RKO (cell line): ENCODE measurements around the gene GAL3ST2.
A peak's percentile ranks its signal among the peaks of the same experiment; 100 is the strongest.
"Not testable (repeated sequence)": the region's sequence is repeated elsewhere in the genome, so short reads cannot be mapped to it uniquely, and the experiment has no call there.

Source experiments
- DNase-seq: peaks from one replicate; pipeline ENCODE4 v3.0.0-alpha.2; 2016; ENCODE audit warnings: low spot score

GAL3ST2 gene

DNA sequence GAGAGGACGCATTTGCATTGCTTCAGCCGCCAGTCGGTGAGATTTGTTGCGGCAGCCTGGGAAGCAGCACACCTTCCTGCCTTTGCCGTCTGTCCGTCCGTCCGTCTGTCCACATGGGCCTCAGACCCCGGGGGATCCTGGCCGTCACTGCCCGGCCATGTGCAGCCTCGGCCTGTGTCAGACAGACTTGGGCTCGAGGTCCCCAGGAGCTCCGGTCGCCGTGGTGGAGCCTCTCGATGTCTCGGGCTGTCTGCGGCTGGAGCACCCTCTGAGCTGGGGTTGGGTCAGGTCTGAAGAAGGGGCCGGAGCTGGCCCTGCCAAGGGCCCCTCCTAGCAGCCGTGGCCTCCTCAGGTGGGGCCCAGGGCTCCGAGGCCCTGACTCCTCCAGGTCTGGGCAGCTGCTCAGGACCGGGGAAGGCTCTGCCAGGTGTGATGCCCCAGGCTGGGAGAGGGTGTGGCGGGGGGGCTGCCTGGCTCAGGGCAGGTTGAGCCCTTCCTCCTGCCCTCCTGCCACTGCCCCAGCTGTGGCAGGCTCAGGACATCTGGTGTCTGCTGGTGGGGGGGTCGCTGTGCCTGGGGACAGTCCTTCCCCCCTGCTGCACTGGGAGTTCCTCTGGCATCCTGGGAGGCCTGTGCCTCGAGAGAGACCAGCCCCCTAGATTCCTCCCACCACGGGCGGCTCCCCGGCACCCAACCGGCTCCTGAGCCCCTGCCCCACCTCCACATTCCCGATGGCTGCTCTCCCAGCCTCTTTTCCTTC is 44.2 kb downstream of the GAL3ST2 start:
- DNase-seq: no peak

DNA sequence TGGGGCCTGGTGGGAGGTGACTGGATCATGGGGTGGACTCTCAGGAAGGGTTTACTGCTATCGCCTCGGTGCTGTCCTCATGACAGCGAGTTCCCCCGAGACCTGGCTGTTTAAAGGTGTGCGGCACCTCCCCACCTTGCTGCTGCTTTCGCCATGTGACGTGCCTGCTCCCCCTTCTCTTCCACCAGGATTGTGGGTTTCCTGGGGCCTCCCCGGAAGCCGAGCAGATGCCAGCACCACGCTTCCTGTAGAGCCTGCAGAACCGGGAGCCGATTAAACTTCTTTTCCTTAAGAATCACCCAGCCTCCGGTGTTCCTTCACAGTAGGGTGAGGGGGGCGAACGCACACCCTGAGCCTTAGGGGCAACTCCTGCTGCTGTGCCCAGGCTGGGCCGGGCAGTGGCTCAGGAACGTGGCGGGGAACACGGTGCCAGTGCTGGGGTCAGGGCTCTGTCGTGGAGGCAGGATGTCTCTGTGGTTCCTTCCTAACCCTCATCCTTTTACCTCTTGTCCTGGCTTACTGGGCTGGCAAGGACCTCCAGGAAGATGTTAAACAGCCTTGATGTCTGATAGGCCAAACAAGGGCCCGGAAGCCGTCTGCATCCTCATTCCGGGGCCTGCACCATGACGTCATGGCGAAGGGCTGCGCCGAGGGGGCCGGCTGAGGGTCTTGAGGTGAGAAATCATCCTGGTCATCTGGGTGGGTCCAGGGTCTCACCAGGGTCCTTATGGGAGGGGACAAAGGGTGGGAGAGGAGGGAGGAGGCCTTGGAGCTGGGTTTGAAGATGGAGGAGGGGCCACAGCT is 45.0 kb downstream of the GAL3ST2 start:
- no peak for DNase-seq

DNA sequence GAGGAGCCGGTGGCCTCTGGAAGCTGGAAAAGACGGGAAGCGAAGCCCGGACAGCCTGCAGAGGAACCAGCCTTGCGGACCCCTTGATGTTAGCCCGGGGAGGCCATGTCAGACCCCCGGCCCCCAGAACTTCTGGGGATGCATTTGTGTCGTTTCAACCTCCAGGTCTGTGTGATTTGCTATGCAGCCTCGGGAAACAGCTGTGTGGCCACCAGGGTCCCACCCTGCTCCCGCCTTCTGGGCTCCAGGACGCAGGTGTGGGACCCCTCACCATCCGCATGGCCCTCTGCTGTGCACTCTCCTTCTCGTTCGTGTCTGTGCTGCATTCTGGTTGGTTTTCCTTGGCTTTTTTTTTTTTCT is 45.6 kb downstream of the GAL3ST2 start:
- no peak for DNase-seq

DNA sequence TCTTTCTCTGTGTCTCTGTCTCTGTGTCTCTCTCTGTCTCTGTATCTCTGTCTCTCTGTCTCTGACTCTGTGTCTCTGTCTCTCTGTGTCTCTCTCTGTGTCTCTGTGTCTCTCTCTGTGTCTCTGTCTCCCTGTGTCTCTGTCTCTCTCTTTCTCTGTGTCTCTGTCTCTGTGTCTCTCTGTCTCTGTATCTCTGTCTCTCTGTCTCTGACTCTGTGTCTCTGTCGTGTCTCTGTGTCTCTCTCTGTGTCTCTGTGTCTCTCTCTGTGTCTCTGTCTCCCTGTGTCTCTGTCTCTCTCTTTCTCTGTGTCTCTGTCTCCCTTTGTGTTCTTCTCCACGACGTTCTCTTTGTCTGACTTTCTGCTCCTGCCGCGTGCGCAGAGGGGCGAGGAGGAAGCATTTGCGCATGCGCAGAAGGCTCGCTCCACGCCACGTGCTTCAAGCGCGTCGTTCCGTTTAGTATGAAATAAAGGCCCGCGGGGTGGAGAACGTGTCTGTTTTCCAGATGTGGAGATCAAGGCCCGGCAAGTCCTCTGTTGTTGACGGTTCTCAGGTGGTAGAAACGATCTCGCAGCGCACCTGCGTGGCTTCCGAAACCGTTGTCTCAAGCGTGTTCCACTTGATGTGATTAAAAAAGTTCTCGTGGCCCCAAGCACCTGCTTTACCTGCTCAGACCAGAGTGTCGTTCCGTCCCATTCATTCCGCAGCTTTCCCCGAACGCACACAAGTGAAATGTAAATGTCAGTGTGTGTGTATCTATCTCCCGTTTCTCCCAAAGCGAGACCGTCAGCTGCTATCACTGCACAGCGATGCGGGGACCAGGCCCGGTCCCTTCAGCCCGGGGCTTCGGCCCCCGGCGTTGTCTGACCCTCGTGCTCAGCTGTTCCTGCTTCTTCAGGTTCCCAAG is 47.2 kb downstream of the GAL3ST2 start:
- DNase-seq: not testable (repeated sequence)

DNA sequence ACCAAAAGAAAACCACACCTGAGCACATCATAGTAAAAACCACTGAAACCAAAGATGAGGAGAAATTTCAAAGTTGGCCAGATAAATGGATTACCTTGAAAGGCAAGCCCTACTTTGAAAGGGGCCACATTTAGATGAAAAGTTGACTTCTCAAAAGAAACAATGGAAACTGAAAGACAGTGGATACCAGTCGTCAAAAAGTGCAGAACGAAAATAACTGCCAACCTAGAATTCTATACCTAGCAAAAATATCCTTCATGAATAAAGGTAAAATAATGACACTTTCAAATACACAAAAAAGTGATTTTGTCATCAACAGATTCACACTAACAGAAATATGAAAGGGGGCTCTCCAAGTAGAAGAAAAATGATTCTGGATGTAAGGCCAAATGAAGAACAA is 50.8 kb downstream of the GAL3ST2 start:
- no peak for DNase-seq

DNA sequence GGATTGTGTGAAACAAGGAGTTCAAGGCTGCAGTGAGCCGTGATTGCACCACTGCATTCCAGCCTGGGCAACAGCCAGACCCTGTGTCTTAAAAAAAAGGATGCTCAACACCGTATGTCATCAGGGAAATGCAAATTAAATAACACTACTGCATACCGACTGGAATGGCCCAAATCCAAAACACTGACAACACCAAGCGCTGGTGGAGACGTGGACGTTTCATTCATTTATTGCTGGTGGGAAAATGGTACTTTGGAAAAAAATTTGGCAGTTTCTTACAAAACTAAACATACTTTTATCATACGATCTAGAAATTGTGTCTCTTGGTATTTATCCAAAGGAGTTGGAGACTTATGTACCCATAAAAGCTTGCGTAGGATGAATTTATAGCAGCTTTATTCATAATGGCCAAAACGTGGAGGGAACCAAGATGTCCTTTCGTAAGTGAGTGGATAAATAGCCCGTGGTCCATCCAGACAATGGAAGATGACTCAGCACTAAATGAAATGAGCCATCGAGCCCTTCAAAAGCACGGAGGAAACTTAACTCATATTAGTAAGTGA is 56.6 kb downstream of the GAL3ST2 start:
- no peak for DNase-seq

DNA sequence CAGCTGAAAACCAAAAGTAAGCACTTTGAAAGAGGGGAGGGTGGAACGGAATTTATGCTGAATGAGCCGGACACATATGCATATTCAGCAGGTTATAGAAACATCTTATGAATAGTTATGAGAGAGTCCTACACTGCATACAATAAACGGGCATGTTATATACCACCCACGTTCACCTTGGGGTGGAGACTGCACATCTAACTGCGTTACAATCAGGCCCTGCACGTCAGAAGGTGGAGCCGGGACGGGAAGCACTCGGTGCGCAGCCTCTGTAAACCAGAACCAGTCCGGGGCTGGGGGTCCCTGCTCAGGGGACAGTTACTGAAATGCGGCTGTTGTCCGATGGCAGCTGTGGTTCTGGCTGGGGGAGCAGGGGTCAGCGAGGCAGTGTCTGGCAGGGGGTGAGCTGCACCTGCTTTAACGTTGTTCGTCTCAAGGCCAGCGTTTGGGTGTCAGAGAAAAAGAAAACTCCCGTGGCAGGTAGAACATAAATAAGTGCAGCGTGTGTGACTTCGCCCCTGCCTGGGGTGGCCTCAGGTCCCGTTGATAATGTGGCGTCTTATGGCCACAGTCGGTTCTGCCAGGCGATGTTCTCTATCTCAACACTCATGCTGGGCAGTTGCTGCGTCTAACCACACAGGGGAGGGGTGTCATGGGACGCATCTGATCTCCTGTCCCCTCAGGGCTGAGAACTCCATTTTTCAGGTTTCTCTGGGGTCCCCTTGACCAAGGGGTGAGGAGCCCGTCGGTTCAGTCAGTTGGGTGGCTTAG is 57.3 kb downstream of the GAL3ST2 start:
- DNase-seq: not testable (repeated sequence)

DNA sequence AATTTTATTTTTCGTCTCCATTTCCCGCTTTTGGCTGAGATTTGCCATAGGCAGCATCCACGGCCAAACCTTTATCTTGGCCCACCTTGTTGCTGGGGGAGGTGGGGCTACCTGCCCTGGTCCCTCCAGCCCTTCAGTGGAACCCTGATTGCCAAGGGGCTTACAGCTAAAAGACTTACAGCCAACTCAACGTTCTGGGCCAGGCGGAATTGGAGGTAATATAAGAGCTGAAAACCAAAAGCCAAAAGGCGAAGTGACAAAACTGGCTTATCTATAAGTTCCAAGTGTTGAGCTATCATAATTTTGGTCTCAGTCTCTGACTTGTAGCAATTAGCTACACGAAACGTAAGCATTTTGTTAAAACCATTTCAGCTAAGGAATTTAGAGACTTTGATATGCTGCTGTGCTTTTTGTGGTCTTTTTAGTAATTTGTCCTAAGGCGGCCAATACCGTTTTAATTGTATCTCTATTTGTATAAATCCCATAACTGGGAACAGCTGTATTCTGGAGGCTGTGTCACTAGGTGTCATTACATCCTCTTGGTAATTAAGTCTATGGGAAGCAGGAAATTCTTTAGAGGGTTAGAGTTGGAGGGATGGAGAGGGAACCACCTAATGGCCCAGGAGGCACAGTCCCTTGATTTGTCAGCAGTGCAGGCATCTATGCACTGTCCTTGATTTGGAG is 58.0 kb downstream of the GAL3ST2 start:
- no peak for DNase-seq

DNA sequence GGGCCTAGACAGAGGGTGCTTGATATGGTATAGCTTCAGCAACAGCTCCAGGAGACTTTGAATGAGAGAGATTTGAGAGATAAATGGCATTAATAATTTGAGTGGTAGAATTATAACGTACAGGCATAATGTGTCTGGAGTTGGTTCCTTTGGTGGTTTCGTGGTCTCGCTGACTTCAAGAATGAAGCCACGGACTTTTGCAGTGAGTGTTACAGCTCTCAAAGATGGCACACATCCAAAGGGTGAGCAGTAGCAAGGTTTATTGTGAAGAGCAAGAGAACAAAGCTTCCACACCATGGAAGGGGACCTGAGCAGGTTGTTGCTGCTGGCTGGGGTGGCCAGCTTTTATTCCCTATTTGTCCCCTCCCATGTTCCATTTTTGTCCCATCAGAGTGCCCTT is 59.0 kb downstream of the GAL3ST2 start:
- no peak for DNase-seq

DNA sequence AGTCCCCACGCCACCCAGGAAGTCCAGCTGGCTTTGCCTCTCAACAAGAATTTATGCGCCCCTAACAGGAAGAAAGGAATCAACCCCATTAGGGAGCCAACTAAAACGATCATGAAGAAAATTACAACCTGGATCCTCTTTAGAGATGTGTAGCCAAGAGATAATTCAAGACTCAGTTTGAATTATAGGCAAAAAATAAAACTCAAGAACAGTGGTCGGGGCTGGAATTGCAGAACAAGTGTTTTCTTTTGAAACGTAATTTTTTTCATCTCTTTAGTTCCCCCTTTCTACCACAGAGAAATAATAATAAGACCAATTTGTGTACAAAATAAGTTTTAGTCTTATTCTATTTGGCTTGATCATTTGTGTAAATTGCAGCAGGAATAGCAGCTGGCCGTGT is 59.7 kb downstream of the GAL3ST2 start:
- DNase-seq: no peak

DNA sequence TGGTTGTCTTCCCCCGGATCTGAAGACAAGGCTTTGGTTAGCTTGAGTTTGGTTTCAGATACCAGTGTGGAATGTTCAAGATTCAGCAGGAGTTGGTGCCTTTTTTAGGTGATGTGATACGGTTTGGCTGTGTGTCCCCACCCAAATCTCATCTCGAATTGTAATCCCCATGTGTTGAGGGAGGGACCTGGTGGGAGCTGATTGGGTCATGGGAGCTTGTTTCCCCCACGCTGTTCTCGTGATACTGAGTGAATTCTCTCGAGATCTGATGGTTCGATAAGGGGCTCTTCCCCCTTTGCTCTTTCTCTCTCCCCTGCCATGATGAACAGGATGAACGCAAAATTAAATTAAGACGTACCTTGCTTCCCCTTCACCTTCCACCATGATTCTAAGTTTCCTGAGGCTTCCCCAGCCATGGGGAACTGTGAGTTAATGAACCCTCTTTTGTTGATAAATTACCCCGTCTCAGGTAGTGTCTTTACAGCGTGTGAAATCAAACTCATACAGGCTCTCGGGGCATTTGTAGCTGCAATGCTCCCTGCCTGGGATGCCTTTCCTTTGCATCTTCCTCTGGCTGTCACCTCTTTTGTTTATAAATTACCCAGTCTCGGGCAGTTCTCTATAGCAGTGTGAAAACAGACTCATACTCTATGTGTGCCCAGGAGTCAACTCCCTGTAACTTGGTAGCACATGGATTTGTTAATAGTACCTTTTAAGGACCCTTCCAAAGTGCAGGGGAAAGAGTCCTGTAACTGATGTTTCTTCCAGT is 60.8 kb downstream of the GAL3ST2 start:
- DNase-seq: no peak

DNA sequence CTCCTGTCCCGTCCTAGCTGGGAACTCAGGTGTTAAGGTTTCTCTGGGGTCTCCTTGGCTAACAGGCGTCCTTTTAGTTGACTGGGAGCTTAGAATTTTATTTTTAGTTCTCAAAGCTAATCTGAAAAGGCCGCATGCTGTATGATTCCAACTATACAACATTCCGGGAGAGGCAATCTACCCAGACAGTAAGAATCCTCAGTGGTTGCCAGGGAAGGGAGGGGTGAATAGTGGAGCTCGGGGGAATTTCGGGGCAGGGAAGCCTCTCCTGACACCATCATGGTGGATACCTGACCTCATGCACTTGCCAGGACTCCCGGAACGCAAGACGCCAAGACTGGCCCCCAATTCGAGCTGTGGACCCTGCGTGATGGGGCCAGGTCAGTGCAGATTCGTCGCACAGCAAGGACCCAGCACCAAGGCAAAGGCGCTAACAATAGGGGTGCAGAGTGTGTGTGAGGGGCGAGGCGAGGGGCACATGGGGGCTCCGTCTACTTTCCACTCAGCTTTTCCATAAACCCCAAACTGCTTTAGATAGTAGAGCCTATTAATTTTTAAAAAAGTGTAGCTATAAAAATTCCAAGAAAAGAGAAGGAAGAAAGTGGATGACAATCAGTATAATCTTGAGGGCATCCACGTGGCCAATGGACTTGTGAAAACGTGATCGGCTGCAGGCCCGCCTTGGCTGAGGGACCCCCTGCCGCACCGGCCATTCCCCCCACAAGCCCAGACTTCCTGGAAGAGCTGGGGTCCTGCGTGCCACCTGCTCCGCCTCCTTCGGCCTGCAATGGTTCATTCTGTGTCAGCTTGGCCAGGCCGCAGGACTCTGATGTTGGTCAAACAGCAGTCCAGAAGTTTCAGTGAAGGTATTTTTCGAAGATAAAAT is 64.8 kb downstream of the GAL3ST2 start:
- no peak for DNase-seq

DNA sequence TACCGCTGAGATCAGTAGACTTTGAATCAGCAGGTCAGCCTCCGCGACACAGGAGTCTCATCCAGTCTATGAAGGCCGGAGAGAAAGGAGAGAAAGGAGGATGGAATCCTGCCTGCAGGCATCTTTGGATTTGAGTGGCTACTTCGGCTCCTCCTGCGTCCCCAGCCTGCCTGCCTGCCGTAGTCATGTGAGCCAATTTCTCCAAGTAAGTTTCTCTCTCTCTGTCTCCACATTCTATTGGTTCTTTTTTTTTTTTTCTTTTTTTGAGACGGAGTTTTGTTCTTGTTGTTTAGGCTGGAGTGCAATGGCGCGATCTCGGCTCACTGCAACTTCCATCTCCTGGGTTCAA is 65.4 kb downstream of the GAL3ST2 start:
- DNase-seq: no peak

DNA sequence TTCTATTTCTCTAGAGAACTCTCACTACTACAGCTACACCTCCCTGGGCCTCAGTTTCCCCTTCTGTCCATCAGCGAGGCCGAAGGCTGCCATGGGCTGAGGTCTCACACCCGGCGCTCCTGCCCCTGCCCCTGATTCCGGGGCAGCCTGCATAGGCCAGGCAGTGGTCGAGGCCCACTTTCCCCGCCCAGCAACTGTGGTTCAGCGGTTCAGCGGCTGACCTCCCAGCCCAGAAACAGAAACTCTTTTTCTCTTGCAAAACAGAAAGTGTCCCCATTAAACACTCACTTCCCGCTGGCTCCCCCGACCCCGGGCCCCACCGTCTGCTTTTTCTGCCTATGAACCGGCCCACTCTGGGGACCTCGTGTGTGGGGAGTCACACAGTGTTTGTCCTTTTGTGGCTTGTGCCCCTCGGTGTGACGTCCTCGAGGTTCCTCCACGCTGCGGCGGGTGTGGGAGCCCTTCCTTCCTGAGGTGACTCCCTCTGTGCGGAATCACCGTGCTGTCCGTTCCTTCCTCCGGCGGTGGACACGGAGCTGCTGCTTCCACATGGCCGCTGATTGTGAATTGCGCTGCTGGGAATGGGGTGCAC is 66.1 kb downstream of the GAL3ST2 start:
- DNase-seq: no peak

DNA sequence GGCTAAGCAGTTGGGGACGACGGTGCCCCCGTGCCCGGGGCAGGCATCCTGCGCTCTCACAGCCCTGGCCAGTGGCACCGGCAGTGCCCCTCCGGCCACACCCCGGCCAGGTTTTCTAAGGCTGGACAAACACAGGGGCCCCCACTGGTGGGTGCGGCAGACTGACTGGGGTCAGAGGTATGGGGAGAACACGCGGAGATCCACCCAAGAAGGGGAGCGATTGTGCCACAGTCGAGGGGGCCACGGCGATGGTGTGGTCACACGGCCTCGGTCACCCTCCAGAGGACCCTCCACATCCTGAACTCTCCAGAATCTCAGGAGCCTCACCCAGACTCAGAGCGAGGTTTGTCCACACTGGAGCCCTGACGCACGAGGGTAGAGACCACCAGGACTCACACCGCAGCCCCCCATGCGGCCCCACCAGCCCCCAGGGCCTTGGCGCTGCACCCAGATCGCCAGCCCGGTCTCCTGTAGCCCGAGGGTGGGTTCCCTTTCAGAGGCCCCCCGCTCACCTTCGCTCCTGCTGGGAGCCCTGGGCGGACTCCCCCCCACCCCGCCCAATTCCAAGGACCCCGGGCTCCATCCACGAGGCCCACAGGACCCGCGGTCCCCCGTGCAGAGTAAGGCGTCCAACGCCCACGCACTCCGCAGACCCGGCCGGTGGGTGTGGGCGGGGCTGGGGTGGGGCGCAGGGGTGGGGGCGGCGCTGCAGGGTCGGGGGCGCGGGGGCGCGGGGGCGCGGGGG is 66.9 kb downstream of the GAL3ST2 start:
- DNase-seq: no peak

DNA sequence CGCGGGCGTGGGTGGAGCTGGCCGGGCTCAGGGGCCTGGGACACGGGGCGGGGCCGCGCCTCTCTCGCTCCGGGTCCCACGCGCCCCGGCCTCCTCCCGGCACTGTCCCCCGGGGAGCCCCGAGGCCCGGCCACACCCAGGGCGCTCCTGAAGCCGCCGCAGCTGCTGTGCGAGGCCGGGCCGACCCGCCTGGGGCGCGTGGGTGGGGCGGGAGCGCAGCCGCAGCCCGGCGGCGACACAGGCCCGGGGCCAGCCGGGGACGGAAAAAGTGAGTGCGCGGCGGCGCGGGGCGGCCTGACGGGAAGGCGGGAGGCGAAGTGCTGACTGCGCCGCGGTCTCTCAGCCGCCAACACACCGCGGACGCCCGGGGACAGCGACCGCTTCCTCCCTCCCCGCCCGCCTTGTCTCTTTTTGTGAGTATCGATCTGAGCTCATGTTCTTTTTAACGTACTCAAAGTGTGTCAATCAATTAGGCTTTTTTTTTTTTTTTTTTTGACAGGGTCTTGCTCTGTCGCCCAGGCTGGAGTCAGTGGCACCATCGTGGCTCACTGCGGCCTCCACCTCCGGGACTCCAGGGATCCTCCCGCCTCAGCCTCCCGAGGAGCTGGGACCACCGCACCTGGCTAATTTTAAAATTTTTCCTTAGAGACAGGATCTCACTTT is 67.6 kb downstream of the GAL3ST2 start:
- DNase-seq: peak; percentile 72

DNA sequence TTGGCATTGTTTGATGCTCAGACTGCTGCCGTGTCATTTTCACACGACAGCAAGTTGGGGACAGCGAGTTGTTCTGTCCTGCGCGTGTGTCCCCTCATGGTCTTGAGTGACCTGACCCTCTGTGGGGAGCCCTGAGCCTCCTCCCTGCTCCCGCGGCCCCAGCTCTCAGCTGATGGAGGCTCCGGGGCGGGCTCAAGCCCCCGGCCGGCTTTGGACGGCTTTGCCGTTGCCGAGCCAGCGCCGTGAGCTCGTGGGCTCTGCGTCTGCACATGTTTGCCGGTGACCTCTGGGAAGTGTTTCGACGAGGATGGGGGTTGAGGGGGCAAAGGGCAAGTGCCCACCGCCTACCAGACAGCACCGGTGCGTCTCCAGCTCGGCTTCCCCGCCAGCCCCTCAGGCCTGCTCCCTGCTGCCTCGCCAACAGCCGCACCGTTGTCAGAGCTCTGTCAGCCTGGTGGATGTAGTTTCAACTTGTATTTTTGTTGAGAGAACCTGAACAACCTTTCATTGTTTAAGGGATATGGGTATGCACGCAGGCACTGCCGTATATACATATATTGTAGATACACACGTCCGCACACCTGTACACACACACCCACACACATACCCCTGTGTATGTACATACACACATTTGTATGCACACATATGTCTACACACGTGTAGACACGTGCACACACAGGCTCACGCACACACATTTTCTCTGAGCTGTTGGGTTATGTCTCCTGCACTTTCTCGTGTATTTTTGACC is 68.4 kb downstream of the GAL3ST2 start:
- DNase-seq: no peak
